Fibroblast of lung (primary cell): ENCODE measurements around the gene ZNF771. TPM values are rescaled to one million over a fixed set of nuclear protein-coding genes. Genes with fewer than 3 reads are reported as not detected.

Experiments used
- DNase-seq, 2 donors: peaks; one replicate each; pipeline versions ENCODE4 v3.0.0 to v3.0.0-alpha.2; 2010; ENCODE audit warnings: low read depth in 2 of 2
- H2AFZ ChIP-seq: 2 replicates; pipeline ENCODE4 v1.5.1; 2012; ENCODE audit warnings: low read length, control low read depth, inconsistent platforms
- H3K27ac ChIP-seq: 2 replicates; pipeline ENCODE4 v1.5.1; 2011; ENCODE audit warnings: low read length, control low read depth; ENCODE audit not compliant: insufficient read depth
- H3K27me3 ChIP-seq: 2 replicates; pipeline ENCODE4 v1.5.1; 2011; ENCODE audit warnings: mild to moderate bottlenecking, low read length; ENCODE audit not compliant: control insufficient read depth, insufficient read depth
- H3K36me3 ChIP-seq: 2 replicates; pipeline ENCODE4 v1.5.1; 2011; ENCODE audit warnings: low read length; ENCODE audit not compliant: control insufficient read depth, insufficient read depth
- H3K4me1 ChIP-seq: 2 replicates; pipeline ENCODE4 v1.5.1; 2011; ENCODE audit warnings: low read length; ENCODE audit not compliant: control insufficient read depth, insufficient read depth; ENCODE audit errors: extremely low read depth
- H3K4me2 ChIP-seq: 2 replicates; pipeline ENCODE4 v1.5.1; 2011; ENCODE audit warnings: low read length, control low read depth; ENCODE audit not compliant: insufficient read depth; ENCODE audit errors: extremely low read depth
- H3K4me3 ChIP-seq, 4 experiments: fragments of 200-600 bp in 1 of 4; sonication (generic) in 1 of 4; replicated peaks in 1 of 4; 2 replicates each; pipeline ENCODE4 v1.5.1; 2011 to 2016; ENCODE audit warnings: low read length in 4 of 4, low read depth in 3 of 4, mild to moderate bottlenecking in 3 of 4, control low read depth in 2 of 4, inconsistent platforms in 1 of 4, mixed read lengths in 1 of 4; ENCODE audit not compliant: insufficient read depth in 1 of 4; ENCODE audit errors: control extremely low read depth in 1 of 4
- H3K79me2 ChIP-seq: 2 replicates; pipeline ENCODE4 v1.5.1; 2012; ENCODE audit warnings: mild to moderate bottlenecking, low read length, inconsistent platforms; ENCODE audit not compliant: control insufficient read depth, insufficient read depth
- H3K9ac ChIP-seq: 2 replicates; pipeline ENCODE4 v1.5.1; 2011; ENCODE audit warnings: mild to moderate bottlenecking, low read length, control low read depth; ENCODE audit not compliant: insufficient read depth
- H3K9me3 ChIP-seq: 2 replicates; pipeline ENCODE4 v1.5.1; 2012; ENCODE audit warnings: low read depth, low read length; ENCODE audit not compliant: control insufficient read depth, insufficient read depth
- H4K20me1 ChIP-seq: 2 replicates; pipeline ENCODE4 v1.5.1; 2011; ENCODE audit warnings: low read length; ENCODE audit not compliant: control insufficient read depth, insufficient read depth; ENCODE audit errors: extremely low read depth
- CTCF ChIP-seq, 2 donors: IDR thresholded peaks in 1 of 2; conservative IDR thresholded peaks in 1 of 2; 1 replicate in 1 of 2; 2 replicates in 1 of 2; pipeline ENCODE4 v1.5.1; 2011 to 2012; ENCODE audit warnings: low read length in 2 of 2, control low read depth in 1 of 2, inconsistent platforms in 1 of 2, low read depth in 1 of 2, mild to moderate bottlenecking in 1 of 2
- EZH2 ChIP-seq: IDR thresholded peaks from 2 replicates; pipeline ENCODE4 v1.5.1; 2012; ENCODE audit warnings: low read length, control low read depth, mild to moderate bottlenecking; ENCODE audit errors: missing control alignments
- polyA plus RNA-seq, 2 donors: library from polyadenylated mRNA; depleted of rRNA in 1 of 2; stranded (reverse) in 1 of 2; unstranded in 1 of 2; fragments of >200 nt; gene quantifications; 2 replicates each; pipeline ENCODE4 v1.2.1, GENCODE V29; 2011 to 2012; ENCODE audit warnings: missing spikeins in 1 of 2
- total RNA-seq: library from RNA; depleted of rRNA; stranded (reverse); fragments of >200 nt; gene quantifications from 2 replicates; pipeline ENCODE4 v1.2.1, GENCODE V29; 2014

ZNF771 gene
- total and polyA plus RNA-seq, 2 donors (not counting 1 experiment from before 2014, with no cell fraction given), result 3.1 to 8.4 TPM

- DNase-seq, result no peak
Observed at GRCh38 chr16:30399435-30400186, 7.8 kb upstream of the ZNF771 start.

GRCh38 chr16:30401768-30402425, 5.5 kb upstream of the ZNF771 start:
- Histone ChIP-seq H3K27ac (no peak overlapping the region), H3K79me2 (no peaks in the 10 kb centered on the region), H4K20me1 (no peaks in the 10 kb centered on the region), H3K4me1 (peaks cover 11% of the 10 kb centered on the region), H3K36me3 (peaks cover 7% of the 10 kb centered on the region), H3K9ac (no peak overlapping the region), H3K4me2 (no peak overlapping the region), H2AFZ (no peak overlapping the region), H3K9me3 (no peaks in the 10 kb centered on the region), H3K4me3 (no peak overlapping the region), H3K27me3 (no peaks in the 10 kb centered on the region)
- DNase-seq, result no peak
- TF ChIP-seq EZH2 (no peak), CTCF (conservative IDR thresholded peaks at IDR 0.05 in 1 of 2, IDR thresholded peaks at IDR 0.05 in 1 of 2; ENCODE audit: low read depth in 1 of 2, low read length in 2 of 2) (no peak)

More at GRCh38 chr16:30399435-30400186, 7.8 kb upstream of the ZNF771 start:
- Histone ChIP-seq H3K79me2 (no peaks in the 10 kb centered on the region), H2AFZ (peak overlapping the region; percentile 77), H3K36me3 (peaks cover 7% of the 10 kb centered on the region), H3K27me3 (no peaks in the 10 kb centered on the region), H4K20me1 (no peaks in the 10 kb centered on the region), H3K4me2 (peak overlapping the region; percentile 89), H3K9me3 (no peaks in the 10 kb centered on the region), H3K9ac (peak overlapping the region; percentile 63), H3K27ac (peak overlapping the region; percentile 81), H3K4me3 (peak overlapping the region; percentile 52 to 76 (median 62)), H3K4me1 (peaks cover 11% of the 10 kb centered on the region)
- TF ChIP-seq EZH2 (no peak), CTCF (conservative IDR thresholded peaks at IDR 0.05 in 1 of 2, IDR thresholded peaks at IDR 0.05 in 1 of 2; ENCODE audit: low read depth in 1 of 2, low read length in 2 of 2) (no peak)

GRCh38 chr16:30406795-30407101, 658 bp upstream of the ZNF771 start:
- Histone ChIP-seq H3K9me3 (no peaks in the 10 kb centered on the region), H3K27me3 (no peaks in the 10 kb centered on the region), H3K27ac (peak overlapping the region; percentile 81), H2AFZ (peak overlapping the region; percentile 98), H3K79me2 (peaks cover 5% of the 10 kb centered on the region), H3K4me3 (peak overlapping the region; percentile 53 to 82 (median 67)), H3K4me2 (peak overlapping the region; percentile 89), H3K36me3 (peaks cover 2% of the 10 kb centered on the region), H3K9ac (peak overlapping the region; percentile 72), H3K4me1 (peaks cover 4% of the 10 kb centered on the region), H4K20me1 (no peaks in the 10 kb centered on the region)
- TF ChIP-seq EZH2 (no peak), CTCF (conservative IDR thresholded peaks at IDR 0.05 in 1 of 2, IDR thresholded peaks at IDR 0.05 in 1 of 2; ENCODE audit: low read depth in 1 of 2, low read length in 2 of 2) (no peak)
- no peak for DNase-seq
